ENCODE results near the gene USP16. TPM values are rescaled to one million over a fixed set of nuclear protein-coding genes. Genes with fewer than 3 reads are reported as not detected.

The USP16 gene
- total and polyA plus RNA-seq, 2 of the 13 experiments (the other 11 are each of a cell fraction or from before 2014, with no cell fraction given): 16.5 to 46.9 TPM

DNA sequence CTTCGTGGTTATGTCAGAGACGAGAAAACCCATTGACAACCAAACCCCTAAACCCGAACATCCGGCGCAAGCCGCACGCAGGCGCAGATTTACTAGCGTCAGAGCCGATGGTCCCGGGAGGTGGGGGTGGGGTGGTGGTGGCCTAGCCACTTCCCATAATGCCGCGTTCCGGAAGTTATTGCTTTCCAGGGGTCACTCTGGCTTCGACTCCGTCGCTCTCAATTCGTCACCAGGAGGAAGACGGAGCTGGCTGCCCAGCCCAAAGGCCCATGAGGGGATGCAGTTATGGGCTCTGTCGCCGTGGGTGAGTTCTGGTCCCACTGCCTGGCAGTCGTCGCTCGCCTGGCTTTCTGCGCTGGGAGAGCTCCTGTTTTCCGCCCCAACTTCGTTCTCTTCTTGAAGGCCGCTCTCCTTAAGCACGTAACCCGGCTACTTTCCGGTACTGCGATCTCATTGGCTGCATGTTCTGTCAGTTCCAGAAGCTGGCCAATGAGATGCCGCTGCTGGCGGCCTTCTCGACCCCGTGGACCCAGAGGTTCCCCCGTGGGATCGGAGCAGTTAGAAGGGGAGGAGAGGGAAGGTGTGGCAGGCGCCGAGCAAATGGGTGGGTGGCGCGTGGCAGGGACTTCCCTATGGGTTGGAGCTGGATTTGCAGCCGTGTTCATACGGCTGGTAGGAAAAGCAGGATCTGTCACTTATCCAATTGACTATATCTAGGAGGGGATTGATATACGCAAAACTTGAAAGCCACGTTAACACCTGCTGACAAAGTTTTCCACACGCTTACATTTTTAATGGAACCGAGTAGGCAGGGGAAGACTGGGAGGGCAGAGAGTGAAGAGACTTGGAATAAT, at the start of gene USP16 (continued):
- TF ChIP-seq MED1 (CRISPR knock-in tag; IDR thresholded peaks at IDR 0.05): peak; percentile 80
- no peak for TF ChIP-seq NRL (CRISPR knock-in tag; IDR thresholded peaks at IDR 0.05; ENCODE audit: borderline replicate concordance)
- peak; percentile 76 for TF ChIP-seq GABPA (IDR thresholded peaks at IDR 0.05; ENCODE audit: low read depth, low read length)
- peak; percentile 96 for TF ChIP-seq GABPA (CRISPR knock-in tag; IDR thresholded peaks at IDR 0.05; ENCODE audit: low read depth)
- no peak for TF ChIP-seq U2AF1 (optimal IDR thresholded peaks at IDR 0.05; ENCODE audit: low read depth, low read length)
- TF ChIP-seq BRCA1 (CRISPR knock-in tag; IDR thresholded peaks at IDR 0.05): peak; percentile 61; the same call in 1 of the 2 replicates
- 0 out of 2 replicates have a peak, but pooled peaks have one; percentile 28 for TF ChIP-seq SP4 (CRISPR knock-in tag; IDR thresholded peaks at IDR 0.05)
- no peak for TF ChIP-seq RARG (CRISPR knock-in tag; IDR thresholded peaks at IDR 0.05; ENCODE audit: low read depth)
- TF ChIP-seq PPARG (CRISPR knock-in tag; conservative IDR thresholded peaks at IDR 0.05): no peak
- TF ChIP-seq KMT2A (CRISPR knock-in tag; IDR thresholded peaks at IDR 0.05): peak; percentile 78
- TF ChIP-seq PCBP2 (optimal IDR thresholded peaks at IDR 0.05; ENCODE audit: low read depth, low read length, poor library complexity, severe bottlenecking): no peak
- no peak for TF ChIP-seq RBM39 (IDR thresholded peaks at IDR 0.05; ENCODE audit: low read depth, low read length, poor library complexity, severe bottlenecking)
- no peak for TF ChIP-seq NFE2L1 (CRISPR knock-in tag; IDR thresholded peaks at IDR 0.05; ENCODE audit: borderline replicate concordance)
- peak; percentile 98 for TF ChIP-seq ZFY (CRISPR knock-in tag; IDR thresholded peaks at IDR 0.05)
- TF ChIP-seq, protein P1, sequence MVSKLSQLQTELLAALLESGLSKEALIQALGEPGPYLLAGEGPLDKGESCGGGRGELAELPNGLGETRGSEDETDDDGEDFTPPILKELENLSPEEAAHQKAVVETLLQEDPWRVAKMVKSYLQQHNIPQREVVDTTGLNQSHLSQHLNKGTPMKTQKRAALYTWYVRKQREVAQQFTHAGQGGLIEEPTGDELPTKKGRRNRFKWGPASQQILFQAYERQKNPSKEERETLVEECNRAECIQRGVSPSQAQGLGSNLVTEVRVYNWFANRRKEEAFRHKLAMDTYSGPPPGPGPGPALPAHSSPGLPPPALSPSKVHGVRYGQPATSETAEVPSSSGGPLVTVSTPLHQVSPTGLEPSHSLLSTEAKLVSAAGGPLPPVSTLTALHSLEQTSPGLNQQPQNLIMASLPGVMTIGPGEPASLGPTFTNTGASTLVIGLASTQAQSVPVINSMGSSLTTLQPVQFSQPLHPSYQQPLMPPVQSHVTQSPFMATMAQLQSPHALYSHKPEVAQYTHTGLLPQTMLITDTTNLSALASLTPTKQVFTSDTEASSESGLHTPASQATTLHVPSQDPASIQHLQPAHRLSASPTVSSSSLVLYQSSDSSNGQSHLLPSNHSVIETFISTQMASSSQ (IDR thresholded peaks at IDR 0.05; ENCODE audit: low read depth): no peak; the same call in 1 of the 2 replicates
- TF ChIP-seq, protein P1 (CRISPR knock-in tag; IDR thresholded peaks at IDR 0.05; ENCODE audit: borderline replicate concordance): no peak; the same call in 1 of the 2 replicates
- no peak for TF ChIP-seq TBP (CRISPR knock-in tag; IDR thresholded peaks at IDR 0.05)
- no peak for TF ChIP-seq TCF7 (IDR thresholded peaks at IDR 0.05; ENCODE audit: low read depth)
- TF ChIP-seq, protein P2, sequence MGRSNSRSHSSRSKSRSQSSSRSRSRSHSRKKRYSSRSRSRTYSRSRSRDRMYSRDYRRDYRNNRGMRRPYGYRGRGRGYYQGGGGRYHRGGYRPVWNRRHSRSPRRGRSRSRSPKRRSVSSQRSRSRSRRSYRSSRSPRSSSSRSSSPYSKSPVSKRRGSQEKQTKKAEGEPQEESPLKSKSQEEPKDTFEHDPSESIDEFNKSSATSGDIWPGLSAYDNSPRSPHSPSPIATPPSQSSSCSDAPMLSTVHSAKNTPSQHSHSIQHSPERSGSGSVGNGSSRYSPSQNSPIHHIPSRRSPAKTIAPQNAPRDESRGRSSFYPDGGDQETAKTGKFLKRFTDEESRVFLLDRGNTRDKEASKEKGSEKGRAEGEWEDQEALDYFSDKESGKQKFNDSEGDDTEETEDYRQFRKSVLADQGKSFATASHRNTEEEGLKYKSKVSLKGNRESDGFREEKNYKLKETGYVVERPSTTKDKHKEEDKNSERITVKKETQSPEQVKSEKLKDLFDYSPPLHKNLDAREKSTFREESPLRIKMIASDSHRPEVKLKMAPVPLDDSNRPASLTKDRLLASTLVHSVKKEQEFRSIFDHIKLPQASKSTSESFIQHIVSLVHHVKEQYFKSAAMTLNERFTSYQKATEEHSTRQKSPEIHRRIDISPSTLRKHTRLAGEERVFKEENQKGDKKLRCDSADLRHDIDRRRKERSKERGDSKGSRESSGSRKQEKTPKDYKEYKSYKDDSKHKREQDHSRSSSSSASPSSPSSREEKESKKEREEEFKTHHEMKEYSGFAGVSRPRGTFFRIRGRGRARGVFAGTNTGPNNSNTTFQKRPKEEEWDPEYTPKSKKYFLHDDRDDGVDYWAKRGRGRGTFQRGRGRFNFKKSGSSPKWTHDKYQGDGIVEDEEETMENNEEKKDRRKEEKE (IDR thresholded peaks at IDR 0.05): no peak
- peak; percentile 81 for TF ChIP-seq ELF1 (CRISPR knock-in tag; IDR thresholded peaks at IDR 0.05)
- no peak for TF ChIP-seq ZBTB7B (CRISPR knock-in tag; IDR thresholded peaks at IDR 0.05)
- TF ChIP-seq, protein P3, sequence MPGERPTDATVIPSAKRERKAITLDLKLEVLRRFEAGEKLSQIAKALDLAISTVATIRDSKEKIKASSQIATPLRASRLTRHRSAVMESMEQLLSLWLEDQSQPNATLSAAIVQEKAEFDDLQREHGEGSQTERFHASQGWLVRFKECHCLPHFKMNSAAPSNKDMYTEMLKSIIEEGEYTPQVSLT (CRISPR knock-in tag; IDR thresholded peaks at IDR 0.05; ENCODE audit: borderline replicate concordance, low read depth): no peak
- TF ChIP-seq ZBTB21 (CRISPR knock-in tag; IDR thresholded peaks at IDR 0.05): peak; percentile 54; the same call in 1 of the 2 replicates
- 0 out of 2 replicates have a peak, but pooled peaks have one; percentile 72 for TF ChIP-seq ZNF138 (CRISPR knock-in tag; IDR thresholded peaks at IDR 0.05; ENCODE audit: low read depth)

All from HepG2 (cell line).